HL-60/S4 treated with retinoic acid at 250 ng/mL for 4 days and 3 days (cell line): ENCODE results near the gene PET117.
"Not testable (repeated sequence)": the region's sequence is repeated elsewhere in the genome, so short reads cannot be mapped to it uniquely, and the experiment has no call there.

Experiments
- in situ Hi-C: fragments of 300-500 bp; cut with MboI; formaldehyde crosslinking; loops from 2 replicates; pipeline ENCODE4 v1.7.0; 2022; ENCODE audit warnings: low sequenced_read_pairs

The PET117 gene

GRCh38 chr20:18137412-18138265 is at the start of gene PET117, which contains the start of gene KAT14:
TSS of gene PET117 (plus strand) at chr20:18137863. CDS start at chr20:18137956, 93 bp downstream.
TSS of gene KAT14 (plus strand) at chr20:18137863. CDS start at chr20:18142661, 4,798 bp downstream.
- in situ Hi-C loops = no loop called here

DNA sequence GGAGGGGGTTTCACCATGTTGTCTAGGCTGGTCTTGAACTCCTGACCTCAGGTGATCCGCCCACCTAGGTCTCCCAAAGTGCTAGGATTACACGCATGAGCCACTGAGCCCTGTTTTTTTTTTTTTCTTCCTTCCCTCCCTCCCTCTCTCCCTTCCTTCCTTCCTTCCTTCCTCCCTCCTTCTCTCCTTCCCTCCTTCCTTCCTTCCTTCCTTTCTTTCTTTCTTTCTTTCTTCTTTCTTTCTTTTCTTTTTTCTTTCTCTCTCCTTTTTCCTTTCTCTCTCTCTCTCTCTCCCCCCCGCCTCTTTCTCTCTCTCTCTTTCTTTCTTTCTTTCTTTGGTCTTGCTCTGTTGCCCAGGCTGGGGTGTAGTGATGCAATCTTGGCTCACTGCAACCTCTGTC is 49.4 kb upstream of the PET117 start:
- in situ Hi-C loops = not testable (repeated sequence)

- in situ Hi-C loops = not testable (repeated sequence)
Measured at GRCh38 chr20:18088841-18089240, 48.8 kb upstream of the PET117 start.

DNA sequence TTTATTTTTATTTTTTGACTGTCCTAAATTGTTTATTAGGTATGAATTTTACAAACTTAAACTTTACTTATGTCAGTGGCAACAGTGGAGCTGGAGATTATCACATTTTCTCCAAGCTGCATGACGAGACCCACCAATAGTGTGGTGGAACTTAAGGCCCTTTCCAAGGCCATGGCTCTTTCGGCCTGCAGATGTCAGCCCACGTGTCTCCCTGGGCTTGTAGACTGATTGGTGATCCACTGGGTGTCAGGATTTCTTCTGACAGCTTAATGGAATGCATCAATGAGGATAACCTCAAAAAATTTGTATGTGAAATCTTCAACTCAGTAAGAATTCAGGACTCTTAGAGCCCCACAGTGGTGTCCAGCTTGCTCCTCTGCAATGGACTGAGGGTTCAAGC is 47.6 kb upstream of the PET117 start:
- in situ Hi-C loops = no loop called here

DNA sequence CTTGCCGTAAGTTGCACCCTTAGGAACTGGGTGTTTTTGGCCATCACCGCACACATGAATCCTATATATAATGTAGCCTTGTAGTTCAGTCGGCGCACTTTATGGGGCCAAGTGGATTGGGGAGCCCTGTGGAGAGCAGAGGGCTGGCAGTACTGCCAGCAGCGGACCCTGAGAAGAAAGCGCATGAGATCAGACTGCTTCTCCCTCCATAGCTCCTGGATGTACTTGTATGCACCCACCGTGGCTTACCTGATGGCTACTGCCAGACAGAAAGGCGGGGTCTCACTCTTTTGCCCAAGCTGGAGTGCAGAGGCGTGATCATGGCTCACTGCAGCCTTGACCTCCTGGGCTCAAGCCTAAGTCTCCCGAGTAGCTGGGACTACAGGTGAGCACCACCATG is 47.2 kb upstream of the PET117 start:
- in situ Hi-C loops = no loop called here

- in situ Hi-C loops = no loop called here
Measured at GRCh38 chr20:18091623-18092022, 46.0 kb upstream of the PET117 start.

DNA sequence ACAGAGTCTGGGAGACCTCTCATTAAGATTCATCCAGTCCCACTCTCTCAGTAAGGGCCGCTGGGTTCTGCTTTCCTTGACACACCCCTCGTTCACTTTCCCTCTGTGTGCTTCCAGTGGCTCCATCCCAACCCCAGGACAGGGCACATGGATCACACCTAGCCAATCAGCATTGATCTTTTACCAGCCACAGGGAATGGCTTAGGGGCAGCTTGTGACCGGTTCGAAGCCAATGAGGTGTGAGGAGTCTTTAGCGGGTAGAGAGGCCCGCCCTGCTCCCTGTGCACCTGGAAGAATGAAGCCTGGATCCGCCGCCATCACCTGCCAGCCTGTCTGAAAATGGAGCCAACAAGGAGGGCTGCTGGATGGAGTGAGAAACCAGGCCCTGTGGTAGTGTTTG is 44.8 kb upstream of the PET117 start:
- in situ Hi-C loops = no loop called here

- in situ Hi-C loops = no loop called here
Measured at GRCh38 chr20:18093388-18093787, 44.3 kb upstream of the PET117 start.

- in situ Hi-C loops = no loop called here
Measured at GRCh38 chr20:18094191-18094590, 43.5 kb upstream of the PET117 start.

DNA sequence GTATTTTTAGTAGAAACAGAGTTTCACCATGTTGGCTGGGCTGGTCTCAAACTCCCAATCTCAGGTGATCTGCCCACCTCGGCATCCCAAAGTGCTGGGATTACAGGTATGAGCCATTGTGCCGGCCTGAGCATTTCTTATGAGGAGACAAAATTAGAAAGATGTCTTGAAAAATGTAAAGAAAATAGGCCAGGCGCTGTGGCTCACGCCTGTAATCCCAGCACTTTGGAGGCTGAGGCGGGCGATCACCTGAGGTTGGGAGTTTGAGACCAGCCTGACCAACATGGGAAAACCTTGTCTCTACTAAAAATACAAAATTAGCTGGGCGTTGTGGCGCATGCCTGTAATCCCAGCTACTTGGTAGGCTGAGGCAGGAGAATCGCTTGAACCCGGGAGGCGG is 37.1 kb upstream of the PET117 start:
- in situ Hi-C loops = not testable (repeated sequence)

- in situ Hi-C loops = no loop called here
Measured at GRCh38 chr20:18101125-18101810, 36.4 kb upstream of the PET117 start.

GRCh38 chr20:18103497-18103896 is 34.2 kb upstream of the PET117 start:
- in situ Hi-C loops = no loop called here

DNA sequence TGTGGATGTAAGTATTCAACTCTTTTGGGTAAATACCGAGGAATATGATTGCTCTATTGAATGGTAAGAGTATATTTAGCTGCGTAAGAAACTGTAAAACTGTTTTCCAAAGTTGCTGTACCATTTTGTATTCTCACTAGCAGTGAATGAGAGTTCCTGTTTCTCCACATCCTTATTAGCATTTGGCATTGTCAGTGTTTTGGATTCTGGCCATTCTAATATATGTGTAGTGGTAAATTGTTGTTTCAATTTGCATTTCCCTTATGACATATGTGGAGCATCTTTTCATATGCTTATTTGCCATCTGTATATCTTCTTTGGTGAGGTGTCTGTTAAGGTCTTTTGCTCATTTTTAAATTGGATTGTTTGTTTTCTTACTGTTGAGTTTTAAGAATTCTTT is 29.3 kb upstream of the PET117 start:
- in situ Hi-C loops = no loop called here

GRCh38 chr20:18128574-18128973 is 9.1 kb upstream of the PET117 start:
- in situ Hi-C loops = not testable (repeated sequence)

DNA sequence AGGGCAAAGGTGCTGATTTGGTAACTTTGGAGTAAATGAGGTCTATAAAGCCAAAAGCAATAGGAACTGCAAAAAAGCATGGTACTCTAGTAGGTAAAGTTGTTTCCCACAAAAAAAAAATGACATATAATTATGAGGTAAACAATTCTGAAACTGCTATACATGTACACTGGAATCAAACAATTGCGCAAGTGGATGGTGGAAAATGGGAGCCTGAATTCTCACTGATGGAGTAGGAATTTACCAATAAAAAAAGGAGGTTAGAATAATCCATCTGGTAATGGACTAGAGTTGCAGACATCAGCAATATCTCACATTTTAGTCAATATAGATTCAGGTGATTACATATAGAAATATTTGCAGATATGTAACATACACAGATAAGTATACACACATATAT is 5.0 kb upstream of the PET117 start:
- in situ Hi-C loops = no loop called here

GRCh38 chr20:18133962-18134361 is 3.7 kb upstream of the PET117 start:
- in situ Hi-C loops = no loop called here

GRCh38 chr20:18138266-18138582 is 561 bp downstream of the PET117 start:
- in situ Hi-C loops = no loop called here

GRCh38 chr20:18138639-18139583 is 1.2 kb downstream of the PET117 start:
- in situ Hi-C loops = no loop called here

- in situ Hi-C loops = no loop called here
Measured at GRCh38 chr20:18139832-18140231, 2.2 kb downstream of the PET117 start.

DNA sequence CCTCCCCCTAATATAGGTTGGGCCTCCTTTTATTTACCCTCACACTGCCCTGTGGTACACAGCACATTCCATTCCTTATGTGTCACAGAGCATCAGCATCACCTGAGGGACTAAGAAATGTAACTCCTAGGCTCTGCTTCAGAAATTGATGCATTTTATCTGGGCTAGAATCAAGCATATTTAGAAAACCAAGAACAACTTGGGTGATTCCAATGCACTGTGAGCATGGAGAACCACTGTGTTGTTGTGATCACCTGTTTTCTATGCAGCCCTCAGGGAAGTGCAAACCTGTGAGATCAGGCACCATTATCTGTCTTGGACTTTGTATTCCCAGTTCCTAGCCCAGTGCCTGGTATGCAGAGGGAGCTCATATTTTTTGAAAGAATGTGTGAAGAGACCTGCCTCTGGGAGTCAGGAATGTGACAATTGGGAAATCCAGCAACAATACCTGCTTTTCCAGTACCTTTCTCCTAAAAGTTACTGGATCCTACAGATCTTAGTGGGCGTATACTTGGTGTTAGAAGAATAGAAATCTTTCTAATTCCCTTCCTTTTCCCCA is 7.0 kb downstream of the PET117 start:
- in situ Hi-C loops = no loop called here

GRCh38 chr20:18154342-18154741 is 16.7 kb downstream of the PET117 start:
- in situ Hi-C loops = no loop called here
